ENCODE results near the gene PLPPR3.

- TF ChIP-seq POLR2AphosphoS5 (IDR thresholded peaks at IDR 0.05; ENCODE audit: low read depth, low read length): no peak
- TF ChIP-seq SIN3A (IDR thresholded peaks at IDR 0.05; ENCODE audit: borderline replicate concordance, insufficient read depth, low read length): no peak
- no peak for TF ChIP-seq REST (IDR thresholded peaks at IDR 0.05; ENCODE audit: insufficient read depth in 1 of 2, low read depth in 2 of 2, low read length in 2 of 2)
- no peak for TF ChIP-seq TAF1 (IDR thresholded peaks at IDR 0.05; ENCODE audit: borderline replicate concordance, insufficient read depth, low read length)
Measured at GRCh38 chr19:807627-808422, 13.9 kb downstream of the PLPPR3 start.

All from PFSK-1 (cell line).